HG03095 (cell line): ENCODE measurements around the gene PRDM15.

Experiments used
- ATAC-seq: cut with Tn5 transposase; IDR thresholded peaks from one replicate; pipeline ENCODE4 v1.9.1; 2021; ENCODE audit warnings: moderate library complexity; ENCODE audit not compliant: unreplicated experiment

PRDM15 gene

DNA sequence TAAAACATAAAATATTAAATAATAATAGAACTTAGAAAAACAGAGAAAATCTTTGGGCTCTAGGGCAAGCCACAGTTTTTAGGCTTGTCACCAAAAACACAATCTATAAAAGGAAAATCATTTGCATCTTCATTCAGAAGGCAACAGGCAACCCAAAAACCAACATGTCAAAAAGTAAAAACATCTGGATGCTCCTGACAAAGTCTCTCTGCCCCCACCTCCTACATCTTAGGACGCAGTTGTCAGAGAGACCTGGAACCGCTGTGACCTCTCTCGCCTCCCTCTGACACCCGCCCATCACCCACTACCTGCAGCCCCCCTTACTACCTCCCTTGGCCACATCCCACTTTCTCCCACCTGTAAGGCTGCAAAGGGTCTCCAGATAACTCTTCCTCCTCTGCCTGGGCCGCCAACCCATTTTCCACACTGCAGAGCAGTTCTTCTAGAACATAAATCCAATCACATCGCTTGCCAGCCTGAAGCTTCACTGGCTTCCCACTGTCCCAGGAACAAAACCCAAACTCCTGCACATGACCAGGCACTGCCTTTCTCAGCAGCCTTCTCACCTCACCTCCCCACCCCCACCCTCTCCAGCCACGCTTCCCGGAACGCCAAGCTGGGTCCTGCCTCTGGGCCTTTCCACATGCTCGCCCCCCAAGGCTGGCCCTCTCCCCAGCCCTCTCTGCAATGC is 14.7 kb downstream of the PRDM15 start:
- no peak for ATAC-seq

- ATAC-seq: no peak
Measured at GRCh38 chr21:41863439-41863740, 15.8 kb downstream of the PRDM15 start.

GRCh38 chr21:41861987-41862386 is 17.2 kb downstream of the PRDM15 start:
- no peak for ATAC-seq

DNA sequence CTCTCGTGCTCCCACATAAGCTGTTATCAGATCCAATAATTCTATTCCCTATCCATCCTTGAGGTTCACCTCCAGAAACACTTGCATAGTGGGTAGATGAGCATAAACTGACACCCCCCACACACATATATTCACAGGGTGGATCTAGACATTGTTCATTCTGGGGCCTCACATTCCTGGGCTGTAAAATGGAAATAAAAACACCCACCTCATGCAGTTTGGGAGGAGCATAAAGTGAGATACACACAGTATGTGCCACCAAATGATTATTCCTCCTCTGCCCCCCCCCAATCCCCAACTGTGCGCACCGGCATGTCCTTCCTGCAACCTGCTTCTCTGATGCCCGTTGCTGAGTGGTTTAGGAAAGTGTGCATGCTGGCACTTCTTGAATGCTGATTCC is 17.9 kb downstream of the PRDM15 start:
- ATAC-seq: no peak

DNA sequence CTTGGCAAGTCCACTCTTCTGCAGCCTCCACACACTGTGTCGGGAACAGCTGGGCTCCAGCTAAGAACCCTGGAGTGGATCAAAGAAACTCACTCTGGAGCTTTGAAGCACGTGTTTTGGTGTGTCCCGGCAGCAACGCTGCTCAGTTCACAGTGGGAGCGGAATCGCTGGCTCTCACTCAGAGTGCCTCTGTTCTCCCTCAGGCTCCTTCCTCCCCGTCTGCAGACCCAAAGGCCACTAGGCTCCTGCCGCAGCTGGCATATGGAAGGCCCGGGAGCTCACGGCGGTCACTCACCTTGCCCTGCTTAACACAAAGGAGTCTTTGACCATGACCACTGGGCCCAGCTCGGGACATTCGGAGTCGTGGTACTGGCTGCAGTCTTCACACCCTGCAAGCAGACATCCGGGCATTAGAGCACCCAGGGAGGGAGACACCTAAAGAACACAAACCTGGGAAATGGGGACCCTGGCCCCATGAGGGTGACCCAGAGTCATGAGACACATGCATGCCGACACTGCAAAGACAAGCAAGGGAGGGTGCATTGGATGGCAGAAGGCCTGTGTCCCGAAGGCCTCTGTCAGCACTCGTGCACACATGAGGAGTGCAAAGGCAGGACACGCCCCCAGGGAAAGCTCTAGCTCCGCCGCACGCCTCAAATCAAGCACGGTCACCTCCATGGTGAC is 19.7 kb downstream of the PRDM15 start:
- no peak for ATAC-seq

GRCh38 chr21:41858466-41859296 is 20.5 kb downstream of the PRDM15 start:
- ATAC-seq: no peak

DNA sequence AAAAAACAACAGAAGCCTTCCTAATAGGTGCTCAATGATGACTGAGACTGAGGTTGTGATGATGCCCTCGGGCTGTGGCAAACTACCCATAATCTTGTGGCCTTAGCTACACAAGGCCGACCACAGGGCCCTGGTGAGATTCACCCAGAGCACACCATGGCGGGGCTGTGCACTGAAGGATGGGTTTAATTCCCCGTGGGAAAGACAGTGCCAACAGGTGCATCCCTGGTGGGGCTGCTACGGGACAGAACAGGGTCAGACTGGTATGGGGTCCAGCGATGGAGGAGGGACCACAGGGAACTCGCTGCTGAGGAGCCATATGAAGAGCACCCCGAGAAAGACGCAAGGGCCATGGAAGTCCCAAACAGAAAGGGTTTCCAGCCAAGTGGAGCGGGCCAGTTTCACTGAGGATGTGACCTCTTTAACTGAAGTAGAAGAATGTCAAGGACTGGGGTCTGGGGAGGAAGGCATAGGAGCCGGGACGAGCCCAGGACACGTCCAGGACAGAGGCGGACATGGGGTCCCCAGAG is 21.3 kb downstream of the PRDM15 start:
- ATAC-seq: no peak

- ATAC-seq: no peak
Measured at GRCh38 chr21:41856572-41856971, 22.6 kb downstream of the PRDM15 start.

DNA sequence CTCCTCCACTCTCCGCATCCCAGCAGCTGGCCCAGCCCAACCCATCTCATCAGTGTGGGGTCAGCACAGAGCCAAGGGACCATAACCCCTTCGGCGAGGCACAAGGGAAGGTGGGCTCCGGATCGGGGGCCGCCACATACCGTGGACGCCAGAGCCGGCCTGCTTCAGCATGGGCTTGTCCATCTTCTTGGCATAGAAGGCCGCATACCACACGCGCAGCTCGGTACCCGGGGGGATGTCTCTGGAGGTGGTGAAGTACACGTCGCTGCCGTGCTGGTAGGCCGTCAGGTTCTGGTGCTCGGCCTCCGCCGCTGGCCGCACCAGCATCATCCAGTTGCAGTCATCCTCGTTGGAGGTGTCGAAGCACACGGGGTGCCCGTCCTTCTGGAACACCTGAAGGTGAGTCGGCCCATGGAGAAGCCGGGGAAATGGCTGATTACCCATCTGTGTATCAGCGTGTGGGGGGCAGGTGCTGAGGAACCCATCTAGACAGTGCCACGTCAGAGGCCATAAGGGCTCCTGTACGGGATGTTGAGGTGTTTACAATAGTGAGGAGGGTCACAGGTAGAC is 24.6 kb downstream of the PRDM15 start:
- ATAC-seq: no peak

- ATAC-seq: no peak
Measured at GRCh38 chr21:41852929-41853320, 26.2 kb downstream of the PRDM15 start.

DNA sequence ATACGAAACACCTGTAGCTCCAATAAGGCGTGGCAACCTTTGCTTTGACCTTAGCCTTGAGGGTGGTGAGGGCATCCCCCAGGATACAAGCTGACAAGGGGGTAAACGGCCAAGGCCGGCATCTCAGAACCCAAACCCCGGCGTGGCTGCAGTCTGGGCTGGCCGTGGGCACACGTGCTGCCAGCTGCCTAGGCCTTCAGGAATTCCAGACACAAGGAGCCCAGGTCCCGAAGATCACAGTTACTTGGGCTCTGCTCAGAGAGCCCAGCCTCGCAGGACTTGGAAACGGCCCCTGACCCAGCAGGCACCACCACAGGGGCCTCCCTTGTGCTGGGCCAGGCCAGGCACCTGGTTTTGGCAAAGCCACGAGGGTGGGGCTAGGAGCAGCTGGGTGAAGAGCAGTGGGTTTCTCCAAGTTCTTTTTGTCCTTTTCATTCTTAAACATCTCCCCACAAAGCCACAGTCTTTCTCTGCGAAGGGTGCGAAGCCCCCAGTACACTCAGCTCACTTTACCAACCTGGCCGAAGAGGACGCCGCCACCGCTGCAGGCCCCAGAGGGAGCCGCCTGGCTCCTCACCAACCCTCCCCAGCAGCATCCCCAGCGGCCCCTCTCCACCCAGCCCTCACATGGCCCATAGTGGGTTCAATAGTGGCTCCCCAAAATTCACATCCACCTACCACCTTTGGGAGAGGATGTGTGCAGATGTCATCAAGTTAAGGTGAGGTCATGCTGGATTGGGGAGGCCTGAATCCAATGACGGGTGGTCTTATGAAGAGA is 26.8 kb downstream of the PRDM15 start:
- ATAC-seq: no peak

GRCh38 chr21:41851090-41851790 is 27.9 kb downstream of the PRDM15 start:
- ATAC-seq: no peak

DNA sequence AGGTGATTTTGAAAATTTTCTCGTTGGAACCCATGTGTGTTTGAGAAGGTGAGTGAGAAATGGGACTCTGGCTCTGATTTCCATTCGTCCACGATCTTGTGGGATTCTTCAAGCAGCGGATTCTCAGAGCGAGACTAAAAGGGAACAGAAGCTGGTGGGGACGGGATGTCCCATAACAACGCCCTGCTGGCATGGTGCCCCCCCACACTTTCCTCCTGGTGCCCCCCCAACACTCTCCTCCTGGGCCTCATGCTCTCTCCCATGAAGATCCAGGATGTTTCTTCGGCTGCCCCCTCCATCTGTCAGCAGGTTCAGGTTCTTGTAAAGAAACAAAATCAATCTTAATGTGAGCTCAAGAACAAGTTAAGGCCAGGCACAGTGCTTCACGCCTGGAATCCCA is 29.1 kb downstream of the PRDM15 start:
- ATAC-seq: no peak

DNA sequence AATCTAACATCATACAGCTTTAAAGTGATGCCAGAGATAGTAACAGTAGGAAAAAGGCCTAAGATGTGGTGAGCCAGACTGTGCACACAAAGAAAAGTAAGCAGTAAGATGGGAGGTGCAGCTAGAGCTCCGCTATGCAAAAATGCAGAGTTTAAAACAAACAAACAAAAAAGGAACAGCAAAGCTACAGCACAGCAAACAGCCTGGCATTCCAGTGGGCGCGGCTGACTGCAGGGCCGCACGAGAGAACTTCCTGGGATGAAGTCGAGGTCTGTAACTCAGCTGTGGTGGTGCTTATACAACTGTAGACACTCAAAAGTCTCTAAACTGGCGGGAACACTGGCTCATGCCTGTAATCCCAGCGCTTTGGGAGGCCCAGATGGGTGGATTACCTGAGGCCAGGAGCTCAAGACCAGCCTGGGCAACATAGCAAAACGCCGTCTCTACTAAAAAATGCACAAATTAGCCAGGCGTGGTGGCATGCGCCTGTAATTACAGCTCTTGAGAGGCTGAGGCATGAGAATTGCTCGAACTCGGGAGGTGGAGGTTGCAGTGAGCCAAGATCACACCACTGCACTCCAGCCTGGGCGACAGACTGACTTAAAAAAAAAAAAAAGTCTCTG is 30.1 kb downstream of the PRDM15 start:
- ATAC-seq: no peak

- no peak for ATAC-seq
Measured at GRCh38 chr21:41848533-41848932, 30.6 kb downstream of the PRDM15 start.

GRCh38 chr21:41847066-41847804 is 31.9 kb downstream of the PRDM15 start:
- no peak for ATAC-seq

DNA sequence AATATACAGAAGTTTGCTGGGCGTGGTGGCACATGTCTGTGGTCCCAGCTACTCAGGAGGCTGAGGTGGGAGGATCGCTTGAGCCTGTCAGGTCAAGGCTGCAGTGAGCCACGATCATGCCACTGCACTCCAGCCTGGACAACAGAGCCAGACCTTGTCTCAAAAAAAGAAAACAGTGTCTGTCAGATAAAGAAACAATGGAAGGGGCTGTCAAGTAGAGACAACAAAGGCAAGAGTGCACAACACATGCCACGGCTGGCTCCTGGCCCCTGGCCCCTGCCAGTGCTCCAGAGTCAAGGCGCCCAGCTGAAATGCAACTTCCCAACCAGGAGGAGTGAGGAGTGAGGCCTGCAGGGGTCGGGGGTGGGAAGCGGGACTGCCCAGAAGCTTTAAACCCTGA is 32.6 kb downstream of the PRDM15 start:
- no peak for ATAC-seq

DNA sequence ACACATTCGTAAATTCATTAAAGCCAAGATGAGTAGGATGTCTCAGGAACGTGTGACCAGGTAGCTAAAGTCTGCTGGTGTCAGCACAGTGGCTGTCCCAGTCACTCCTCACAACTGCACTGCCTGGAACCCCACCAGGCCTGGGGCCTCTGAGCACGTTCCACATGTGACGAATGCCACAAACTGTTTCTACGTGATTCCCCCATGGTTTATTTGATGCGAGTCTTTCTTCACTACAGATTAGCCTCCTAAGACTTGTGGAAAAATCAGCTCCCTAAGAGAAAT is 33.2 kb downstream of the PRDM15 start:
- no peak for ATAC-seq

DNA sequence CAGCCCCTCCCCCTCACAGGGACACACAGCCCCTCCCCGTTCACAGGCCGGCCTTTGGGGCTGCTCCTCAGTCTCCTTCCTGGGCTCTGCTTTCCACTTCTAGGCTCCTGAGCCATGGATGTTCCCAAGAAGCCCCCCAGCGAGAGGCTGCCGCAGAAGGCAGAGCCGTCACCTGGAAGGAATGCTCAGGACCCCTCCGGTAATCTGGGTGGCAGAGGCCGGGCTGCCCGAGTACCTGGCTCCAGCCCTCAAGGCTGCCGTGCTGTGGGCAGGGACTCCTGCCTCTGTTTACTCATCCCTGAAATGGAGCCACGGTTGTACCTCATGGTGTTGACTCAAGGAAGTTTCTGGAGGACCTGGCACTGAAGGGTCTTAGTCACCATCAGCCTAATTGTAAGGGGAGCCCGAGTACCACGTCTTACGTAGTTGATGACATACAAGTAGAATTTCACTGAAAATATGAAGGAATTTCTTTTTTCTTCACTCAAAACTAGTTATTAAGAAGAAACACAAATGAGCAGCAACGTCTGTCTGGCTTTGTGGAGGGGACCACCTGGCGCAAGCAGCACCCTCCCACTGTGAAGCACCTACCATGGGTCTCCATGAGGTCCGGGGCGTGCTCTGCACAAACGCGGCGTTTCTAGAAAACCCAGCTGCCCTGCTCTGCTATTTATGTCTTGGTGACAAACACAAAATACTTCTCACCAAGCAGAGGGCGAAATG is 33.7 kb downstream of the PRDM15 start:
- no peak for ATAC-seq
